ENCODE measurements around the gene WSB1.
A peak's percentile ranks its signal among the peaks of the same experiment; 100 is the strongest.
"Not testable (repeated sequence)": the region's sequence is repeated elsewhere in the genome, so short reads cannot be mapped to it uniquely, and the experiment has no call there.

The WSB1 gene

GRCh38 chr17:27279132-27279531 lies 14.8 kb upstream of the WSB1 start:
- DNase-seq (ENCODE audit: low read depth) = not testable (repeated sequence)

DNA sequence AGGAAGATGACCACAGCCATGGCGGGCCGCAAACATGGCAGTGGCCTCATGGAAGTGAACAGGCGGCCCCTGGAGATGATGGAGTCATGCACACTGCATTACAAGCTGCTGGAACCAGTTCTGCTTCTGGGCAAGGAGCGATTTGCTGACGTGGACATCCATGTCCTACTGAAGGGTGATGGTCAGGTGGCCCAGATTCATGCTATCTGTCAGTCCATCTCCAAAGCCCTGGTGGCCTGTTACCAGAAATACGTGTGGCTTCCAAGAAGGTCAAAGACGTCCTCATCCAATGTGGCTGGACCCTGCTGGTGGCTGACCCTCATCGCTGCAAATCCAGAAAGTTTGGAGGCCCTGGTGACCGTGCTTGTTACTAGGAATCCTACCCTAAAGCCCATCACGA lies 13.4 kb upstream of the WSB1 start:
- no peak for DNase-seq (ENCODE audit: low read depth)

DNA sequence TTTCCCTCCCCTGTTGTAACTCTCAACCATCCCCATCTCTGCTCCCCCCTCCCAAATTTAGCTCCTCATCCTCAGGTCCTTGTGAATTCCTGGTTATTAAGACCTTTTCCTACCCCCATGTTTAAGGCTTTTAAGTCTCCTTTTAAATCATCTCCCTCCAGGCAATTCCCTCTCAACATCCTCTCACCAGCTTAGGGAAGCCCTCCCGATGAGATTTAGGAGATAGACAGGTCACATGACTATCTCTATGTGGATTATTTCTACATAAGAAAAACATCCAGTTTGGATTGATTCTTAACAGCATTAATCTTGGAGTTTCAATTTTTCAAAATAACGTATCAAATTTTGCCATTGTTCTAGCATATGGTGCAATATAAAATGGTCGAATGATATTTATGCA lies 12.5 kb upstream of the WSB1 start:
- DNase-seq (ENCODE audit: low read depth) = no peak

GRCh38 chr17:27282054-27282551 lies 11.8 kb upstream of the WSB1 start:
- DNase-seq (ENCODE audit: low read depth) = peak; percentile 23

DNA sequence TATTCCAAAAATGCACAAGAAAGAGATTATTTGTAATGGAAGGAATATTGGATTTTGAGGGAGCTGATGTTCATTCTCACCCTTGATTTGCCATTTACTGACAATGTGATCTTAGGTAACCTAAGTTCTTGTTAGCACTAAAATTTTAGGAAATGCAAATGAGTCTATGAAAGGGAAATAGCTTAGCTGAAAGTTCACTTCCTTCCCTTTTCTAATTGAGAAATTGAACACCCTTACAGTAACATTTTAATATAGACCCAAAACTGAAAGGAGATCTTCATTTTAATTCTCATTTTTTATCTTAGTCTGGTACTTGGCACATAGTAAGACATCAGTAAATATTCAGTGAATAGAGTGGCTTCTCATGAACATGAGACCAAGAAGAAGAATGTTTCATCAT lies 10.9 kb upstream of the WSB1 start:
- no peak for DNase-seq (ENCODE audit: low read depth)

- DNase-seq (ENCODE audit: low read depth) = no peak
Observed at GRCh38 chr17:27283751-27284150, 10.2 kb upstream of the WSB1 start.

GRCh38 chr17:27284811-27285415 lies 9.0 kb upstream of the WSB1 start:
- no peak for DNase-seq (ENCODE audit: low read depth)

GRCh38 chr17:27285516-27285915 lies 8.4 kb upstream of the WSB1 start:
- DNase-seq (ENCODE audit: low read depth) = no peak

- no peak for DNase-seq (ENCODE audit: low read depth)
Observed at GRCh38 chr17:27288183-27288582, 5.7 kb upstream of the WSB1 start.

GRCh38 chr17:27289856-27290255 lies 4.1 kb upstream of the WSB1 start:
- no peak for DNase-seq (ENCODE audit: low read depth)

GRCh38 chr17:27290916-27291598 lies 2.9 kb upstream of the WSB1 start:
- no peak for DNase-seq (ENCODE audit: low read depth)

DNA sequence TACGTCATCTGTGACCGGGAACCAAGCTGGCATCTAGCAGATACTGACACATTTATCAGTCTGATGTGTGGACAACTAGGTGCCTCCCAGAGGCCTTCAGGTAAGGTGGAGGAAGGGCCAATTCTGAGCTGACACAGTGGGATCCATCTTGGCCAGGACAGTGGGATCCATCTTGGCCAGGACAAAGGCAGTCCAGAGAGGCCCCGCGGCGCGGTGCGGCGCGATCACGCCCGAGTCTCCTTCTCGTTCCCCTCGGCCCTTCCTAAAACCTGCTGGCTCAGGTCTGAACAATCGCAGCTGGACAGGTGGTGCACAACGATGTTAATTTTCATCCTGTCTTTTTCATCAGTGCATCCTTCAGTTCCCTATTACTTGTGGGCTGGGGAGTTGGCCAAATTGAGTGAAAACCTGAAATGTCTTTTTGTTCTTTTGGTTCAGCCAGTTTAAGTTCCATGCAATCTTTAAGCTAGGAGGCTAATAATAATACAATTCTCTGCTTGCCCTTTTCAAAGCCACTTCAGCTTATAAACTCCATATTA lies 486 bp upstream of the WSB1 start:
- DNase-seq (ENCODE audit: low read depth) = no peak

DNA sequence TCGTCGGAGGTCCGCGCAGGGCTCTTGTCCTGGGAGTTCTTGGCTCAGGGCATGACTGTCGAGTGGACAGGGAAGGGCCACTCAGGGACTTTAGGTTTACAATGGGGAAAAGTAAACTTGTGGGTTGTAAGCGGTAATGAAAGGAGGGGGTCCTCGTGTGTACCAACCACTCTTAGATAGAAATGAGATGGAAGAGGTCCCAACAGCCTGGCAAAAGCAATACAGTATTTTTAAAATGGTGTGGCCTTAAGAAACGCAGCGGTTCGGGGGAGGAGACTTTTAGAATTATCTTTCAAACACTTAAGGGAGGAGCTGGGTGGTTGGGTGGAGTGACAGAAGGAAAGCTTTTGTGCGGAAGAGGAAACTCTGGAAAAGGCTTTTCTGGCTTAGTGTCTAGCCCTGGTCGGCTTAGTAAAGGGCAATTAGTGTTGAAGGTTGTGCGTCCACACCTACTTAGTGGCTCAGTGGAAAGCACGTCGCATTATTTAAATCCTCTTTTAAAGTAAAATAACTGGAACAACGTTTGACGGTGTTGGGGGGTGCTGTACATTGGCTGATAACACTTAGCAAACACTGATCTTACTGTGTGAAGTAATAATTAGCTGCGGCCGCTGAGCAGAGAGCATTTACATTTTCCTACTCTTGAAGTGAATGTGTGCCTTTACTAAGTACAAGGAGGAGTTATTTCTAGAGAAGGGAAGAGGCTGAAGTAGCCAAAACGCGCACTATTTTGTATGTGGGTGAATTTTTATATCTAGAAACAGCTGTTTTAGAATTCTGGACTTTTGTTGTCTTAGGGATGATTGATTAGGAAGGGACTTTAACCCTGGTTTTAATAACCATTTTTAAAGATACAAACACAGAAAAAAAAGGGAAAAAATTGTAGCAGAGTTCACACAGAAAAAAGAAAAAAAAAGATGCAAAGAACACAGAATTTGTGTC lies 1.0 kb downstream of the WSB1 start:
- DNase-seq (ENCODE audit: low read depth) = peak; percentile 67

- DNase-seq (ENCODE audit: low read depth) = no peak
Observed at GRCh38 chr17:27295945-27296344, 2.0 kb downstream of the WSB1 start.

GRCh38 chr17:27296428-27296979 lies 2.6 kb downstream of the WSB1 start:
- DNase-seq (ENCODE audit: low read depth) = peak; percentile 51

DNA sequence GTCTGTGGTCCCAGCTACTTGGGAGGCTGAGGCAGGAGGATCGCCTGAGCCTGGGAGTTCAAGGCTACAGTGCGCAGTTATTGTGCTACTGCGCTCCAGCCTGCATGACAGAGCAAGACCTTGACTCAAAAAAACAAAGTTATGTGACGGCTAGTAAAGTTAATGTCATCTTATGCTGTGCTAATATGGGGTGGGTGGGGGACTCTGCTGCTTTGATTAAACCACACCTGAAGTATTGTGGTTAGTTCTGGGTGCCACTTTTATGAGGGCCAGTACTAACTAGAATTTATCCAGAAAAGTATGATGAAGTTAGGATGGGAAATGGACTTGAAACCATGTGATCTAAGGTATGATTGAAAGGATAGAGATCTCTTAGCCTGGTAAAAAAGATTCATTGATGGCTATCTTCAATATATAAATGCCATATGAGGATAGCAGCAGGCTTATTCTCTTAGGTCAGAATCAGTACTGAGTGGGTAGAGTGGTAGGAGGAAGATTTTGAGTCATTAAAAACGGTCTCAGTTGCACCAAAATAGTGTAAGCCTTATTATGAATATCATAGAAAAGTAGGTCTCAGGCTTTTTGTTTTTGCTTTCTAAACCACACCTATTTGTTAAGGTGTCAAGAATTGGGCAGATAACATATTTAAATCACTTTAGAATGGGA lies 5.6 kb downstream of the WSB1 start:
- no peak for DNase-seq (ENCODE audit: low read depth)

GRCh38 chr17:27303734-27304133 lies 9.8 kb downstream of the WSB1 start:
- no peak for DNase-seq (ENCODE audit: low read depth)

- no peak for DNase-seq (ENCODE audit: low read depth)
Observed at GRCh38 chr17:27306276-27306835, 12.4 kb downstream of the WSB1 start.

GRCh38 chr17:27310565-27311110 lies 16.7 kb downstream of the WSB1 start:
- DNase-seq (ENCODE audit: low read depth) = no peak

GRCh38 chr17:27313301-27313700 lies 19.4 kb downstream of the WSB1 start:
- DNase-seq (ENCODE audit: low read depth) = no peak

DNA sequence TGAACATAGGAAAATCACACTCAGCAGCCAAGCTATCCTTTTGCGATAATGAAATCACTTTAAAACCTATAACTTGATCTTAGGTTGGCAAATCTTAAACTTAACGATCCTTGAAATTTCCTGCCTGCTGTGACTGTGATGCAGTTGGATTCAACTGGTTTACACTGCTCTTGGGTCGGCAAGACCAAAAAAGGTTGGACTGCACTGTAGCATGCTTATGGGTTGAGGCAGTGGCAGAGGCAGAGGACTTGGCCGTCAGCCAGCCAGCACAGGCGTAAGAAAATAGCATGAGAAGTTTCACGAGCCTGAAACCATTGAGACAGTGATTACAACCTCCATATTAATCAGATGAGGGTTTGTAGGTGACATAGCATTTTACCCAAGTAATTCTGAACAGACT lies 21.4 kb downstream of the WSB1 start:
- DNase-seq (ENCODE audit: low read depth) = peak; percentile 60

Measured in GM04504 (cell line).